Heart left ventricle (tissue), 13 donors: ENCODE data around the gene XPO6.

Source experiments
- POLR2A ChIP-seq, 2 donors: fragments of 450-650 bp; IDR thresholded peaks; one replicate each; pipeline ENCODE4 v1.6.1; 2017; ENCODE audit warnings: antibody characterized with exemption in 2 of 2, mild to moderate bottlenecking in 2 of 2, moderate library complexity in 2 of 2
- TF ChIP-seq, protein P1 (sequence below), 12 donors: fragments of 200-600 bp; sonication (generic) in 4 of 12; IDR thresholded peaks; one replicate each; pipeline versions ENCODE4 v1.5.0 to v1.8.0; 2018 to 2022; ENCODE audit warnings: antibody characterized with exemption in 12 of 12, mild to moderate bottlenecking in 5 of 12
- donor health status: ischemic (EF 13 %, LVEDD 7.1; RV severe dilation, severe dysfunction).
- donor health status: DM: no; HTN: yes; CAD: no.
- donor health status: DM: no; HTN: no; CAD: no.
- donor health status: ischemic (EF 25% LVEDD 6.9; RV normal size, moderate dysfunction).
- donor health status: ischemic (EF 25% LVEDD 5.7; RV mildly dilated, moderate dysfunction).
- donor health status: ischemic (EF 35%, LVEDD 5.7; RV mildly dilated, moderate dysfunction).
- donor health status: nonischemic (EF 11% LVEDD 7.7; RV severe dilation, severe dysfunction).
- donor health status: DM: yes; HTN: yes; CAD: no.
- donor health status: PGD.
- donor health status: ischemic (EF 29% LVEDD 5.4; RV normal size, mild dysfunction).
- donor health status: nonischemic (EF 23%, LVEDD 6.1; RV moderate dilation, normal function).

DNA sequence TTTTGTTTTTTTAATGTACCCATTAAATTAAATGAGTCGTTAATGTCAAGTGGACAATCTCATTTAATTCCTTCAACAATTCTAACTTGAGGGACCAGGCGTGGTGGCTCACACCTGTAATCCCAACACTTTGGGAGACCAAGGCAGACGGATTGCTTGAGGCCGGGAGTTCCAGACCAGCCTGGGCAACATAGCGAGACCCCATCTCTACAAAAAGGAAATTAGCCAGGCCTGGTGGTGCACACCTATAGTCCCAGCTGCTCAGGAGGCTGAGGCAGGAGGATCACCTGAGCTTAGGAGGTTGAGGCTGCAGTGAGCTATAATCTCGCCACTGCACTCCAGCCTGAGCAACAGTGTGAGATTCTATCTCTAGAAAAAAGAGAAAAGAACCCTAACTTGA, 127.6 kb downstream of the XPO6 start:
- TF ChIP-seq, protein P1, sequence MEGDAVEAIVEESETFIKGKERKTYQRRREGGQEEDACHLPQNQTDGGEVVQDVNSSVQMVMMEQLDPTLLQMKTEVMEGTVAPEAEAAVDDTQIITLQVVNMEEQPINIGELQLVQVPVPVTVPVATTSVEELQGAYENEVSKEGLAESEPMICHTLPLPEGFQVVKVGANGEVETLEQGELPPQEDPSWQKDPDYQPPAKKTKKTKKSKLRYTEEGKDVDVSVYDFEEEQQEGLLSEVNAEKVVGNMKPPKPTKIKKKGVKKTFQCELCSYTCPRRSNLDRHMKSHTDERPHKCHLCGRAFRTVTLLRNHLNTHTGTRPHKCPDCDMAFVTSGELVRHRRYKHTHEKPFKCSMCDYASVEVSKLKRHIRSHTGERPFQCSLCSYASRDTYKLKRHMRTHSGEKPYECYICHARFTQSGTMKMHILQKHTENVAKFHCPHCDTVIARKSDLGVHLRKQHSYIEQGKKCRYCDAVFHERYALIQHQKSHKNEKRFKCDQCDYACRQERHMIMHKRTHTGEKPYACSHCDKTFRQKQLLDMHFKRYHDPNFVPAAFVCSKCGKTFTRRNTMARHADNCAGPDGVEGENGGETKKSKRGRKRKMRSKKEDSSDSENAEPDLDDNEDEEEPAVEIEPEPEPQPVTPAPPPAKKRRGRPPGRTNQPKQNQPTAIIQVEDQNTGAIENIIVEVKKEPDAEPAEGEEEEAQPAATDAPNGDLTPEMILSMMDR (IDR thresholded peaks at IDR 0.05) = no peak
- TF ChIP-seq POLR2A (IDR thresholded peaks at IDR 0.05) = no peak
